Measurements from ENCODE around the gene ZSCAN5B.

- TF ChIP-seq, protein P1, sequence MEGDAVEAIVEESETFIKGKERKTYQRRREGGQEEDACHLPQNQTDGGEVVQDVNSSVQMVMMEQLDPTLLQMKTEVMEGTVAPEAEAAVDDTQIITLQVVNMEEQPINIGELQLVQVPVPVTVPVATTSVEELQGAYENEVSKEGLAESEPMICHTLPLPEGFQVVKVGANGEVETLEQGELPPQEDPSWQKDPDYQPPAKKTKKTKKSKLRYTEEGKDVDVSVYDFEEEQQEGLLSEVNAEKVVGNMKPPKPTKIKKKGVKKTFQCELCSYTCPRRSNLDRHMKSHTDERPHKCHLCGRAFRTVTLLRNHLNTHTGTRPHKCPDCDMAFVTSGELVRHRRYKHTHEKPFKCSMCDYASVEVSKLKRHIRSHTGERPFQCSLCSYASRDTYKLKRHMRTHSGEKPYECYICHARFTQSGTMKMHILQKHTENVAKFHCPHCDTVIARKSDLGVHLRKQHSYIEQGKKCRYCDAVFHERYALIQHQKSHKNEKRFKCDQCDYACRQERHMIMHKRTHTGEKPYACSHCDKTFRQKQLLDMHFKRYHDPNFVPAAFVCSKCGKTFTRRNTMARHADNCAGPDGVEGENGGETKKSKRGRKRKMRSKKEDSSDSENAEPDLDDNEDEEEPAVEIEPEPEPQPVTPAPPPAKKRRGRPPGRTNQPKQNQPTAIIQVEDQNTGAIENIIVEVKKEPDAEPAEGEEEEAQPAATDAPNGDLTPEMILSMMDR (IDR thresholded peaks at IDR 0.05): no peak
- TF ChIP-seq EHF (CRISPR knock-in tag; IDR thresholded peaks at IDR 0.05): no peak
- TF ChIP-seq, protein P2, sequence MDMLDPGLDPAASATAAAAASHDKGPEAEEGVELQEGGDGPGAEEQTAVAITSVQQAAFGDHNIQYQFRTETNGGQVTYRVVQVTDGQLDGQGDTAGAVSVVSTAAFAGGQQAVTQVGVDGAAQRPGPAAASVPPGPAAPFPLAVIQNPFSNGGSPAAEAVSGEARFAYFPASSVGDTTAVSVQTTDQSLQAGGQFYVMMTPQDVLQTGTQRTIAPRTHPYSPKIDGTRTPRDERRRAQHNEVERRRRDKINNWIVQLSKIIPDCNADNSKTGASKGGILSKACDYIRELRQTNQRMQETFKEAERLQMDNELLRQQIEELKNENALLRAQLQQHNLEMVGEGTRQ (IDR thresholded peaks at IDR 0.05): no peak
Measured at GRCh38 chr19:56174550-56174949, 23.0 kb downstream of the ZSCAN5B start.
